NB4 (cell line): ENCODE measurements around the gene PRKAA2.

Experiments used
- CTCF ChIP-seq: IDR thresholded peaks from one replicate; pipeline ENCODE4 v1.5.1; 2012; ENCODE audit warnings: low read depth, low read length
- MAX ChIP-seq: IDR thresholded peaks from 2 replicates; pipeline ENCODE4 v1.6.1; 2011; ENCODE audit warnings: low read depth, low read length
- POLR2A ChIP-seq: IDR thresholded peaks from 2 replicates; pipeline ENCODE4 v1.6.1; 2011; ENCODE audit warnings: mild to moderate bottlenecking; ENCODE audit not compliant: insufficient read length; ENCODE audit errors: extremely low read depth

DNA sequence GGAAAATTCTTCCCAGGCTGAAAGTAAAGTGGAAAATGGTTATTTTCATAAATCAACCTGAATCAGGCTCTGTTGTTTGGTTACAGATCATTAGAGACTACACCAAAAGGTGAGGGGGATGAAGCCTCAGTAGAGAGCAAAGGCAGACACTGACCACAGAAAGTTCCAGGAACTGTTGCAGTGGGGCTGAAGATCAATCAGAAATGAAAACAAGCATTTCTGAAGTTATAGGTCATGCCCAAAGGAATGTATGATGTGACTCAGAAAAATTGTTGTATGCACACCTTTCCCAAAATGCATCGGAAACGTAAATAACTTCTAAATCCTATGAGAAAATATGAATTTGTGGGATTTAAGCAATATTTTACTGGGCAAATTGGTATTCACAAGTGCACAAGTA lies 110.8 kb downstream of the PRKAA2 start:
- TF ChIP-seq POLR2A (no peak), CTCF (no peak), MAX (no peak)
